Gastroesophageal sphincter (tissue), 3 donors: ENCODE measurements around the gene IL1RAP.

ENCODE experiments used
- CTCF ChIP-seq, 4 experiments: fragments of 200-600 bp in 2 of 4; fragments of 450-650 bp in 2 of 4; sonication (generic) in 1 of 4; IDR thresholded peaks; one replicate each; pipeline ENCODE4 v1.5.1; 2017 to 2019; ENCODE audit warnings: antibody characterized with exemption in 4 of 4, mild to moderate bottlenecking in 2 of 4, moderate library complexity in 2 of 4
- EP300 ChIP-seq: sonication (generic); formaldehyde crosslinking; IDR thresholded peaks from one replicate; pipeline ENCODE4 v1.6.1; 2017; ENCODE audit warnings: antibody characterized with exemption, mild to moderate bottlenecking
- POLR2A ChIP-seq, 2 donors: fragments of 450-650 bp; IDR thresholded peaks; one replicate each; pipeline ENCODE4 v1.6.1; 2017; ENCODE audit warnings: antibody characterized with exemption in 2 of 2, mild to moderate bottlenecking in 2 of 2, moderate library complexity in 1 of 2
- POLR2AphosphoS5 ChIP-seq: sonication (generic); formaldehyde crosslinking; IDR thresholded peaks from one replicate; pipeline ENCODE4 v1.6.1; 2017; ENCODE audit warnings: antibody characterized with exemption

DNA sequence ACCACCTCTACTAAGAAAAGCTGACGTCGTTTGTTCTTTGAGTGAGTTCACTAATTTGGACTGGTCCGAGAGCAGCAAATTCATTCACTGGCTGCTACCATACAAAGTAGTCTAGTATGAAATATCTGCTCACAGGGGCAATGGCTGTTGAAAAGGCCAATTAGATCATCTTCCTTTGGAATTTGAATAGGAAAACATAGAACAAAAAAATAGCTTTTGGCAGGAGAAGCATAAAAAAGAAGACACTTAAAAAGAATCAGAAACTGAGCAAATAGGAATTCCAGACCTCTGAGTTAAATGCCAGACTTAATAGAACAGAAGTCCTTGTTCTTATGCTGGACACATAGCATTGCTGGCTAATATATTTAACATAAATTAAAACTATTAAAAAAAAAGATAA, 159.3 kb downstream of the IL1RAP start:
- TF ChIP-seq CTCF (IDR thresholded peaks at IDR 0.05) = no peak
- no peak for TF ChIP-seq EP300
- no peak for TF ChIP-seq POLR2A (IDR thresholded peaks at IDR 0.05)
- no peak for TF ChIP-seq POLR2AphosphoS5
